ENCODE results near the gene SLC11A2. TPM values are rescaled to one million over a fixed set of nuclear protein-coding genes. Genes with fewer than 3 reads are reported as not detected.

SLC11A2 gene
- total and polyA plus RNA-seq, 2 of the 4 experiments (the other 2 are of a cell fraction), result 28.0 to 45.3 TPM

DNA sequence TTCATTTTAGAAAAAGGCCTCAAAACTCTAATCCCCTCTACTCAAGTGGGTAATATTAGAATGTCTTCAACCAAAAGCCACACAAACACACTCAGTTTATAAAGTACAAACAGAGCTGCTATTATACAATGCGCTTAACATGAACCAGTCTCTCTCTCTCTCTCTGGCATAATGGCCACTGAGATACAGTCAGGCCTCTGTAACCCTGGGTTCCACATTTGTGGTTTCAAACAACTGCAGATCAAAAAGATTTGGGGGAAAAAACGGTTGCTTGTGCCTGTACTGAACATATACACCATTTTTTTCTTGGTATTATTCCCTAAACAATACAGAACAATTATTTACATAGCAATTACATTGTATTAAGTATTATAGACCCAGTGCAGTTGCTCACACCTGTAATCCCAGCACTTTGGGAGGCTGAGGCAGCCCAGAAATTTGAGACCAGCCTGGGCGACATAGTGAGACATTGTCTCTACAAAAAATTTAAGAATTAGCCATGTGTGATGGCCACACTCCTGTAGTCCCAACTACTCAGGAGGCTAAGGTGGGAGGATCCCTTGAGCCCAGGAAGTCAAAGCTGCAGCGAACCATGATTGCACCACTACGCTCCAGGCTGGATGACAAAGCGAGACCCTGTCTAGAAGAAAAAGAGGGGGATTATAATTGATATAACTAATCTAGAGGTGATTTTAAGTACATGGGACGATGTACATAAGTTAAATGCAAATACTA is 5.6 kb downstream of the SLC11A2 start:
- Histone ChIP-seq H3K14ac (replicated peaks; ENCODE audit: low read depth, low read length) (no peak overlapping the region), H3K27me3 (ENCODE audit: control insufficient read depth, insufficient read depth, low read length) (no peaks in the 10 kb centered on the region), H3K9me3 (ENCODE audit: control insufficient read depth, insufficient read depth, low read length) (no peaks in the 10 kb centered on the region), H3K4me3 (ENCODE audit: insufficient read depth, low read depth, low read length) (no peak overlapping the region), H4K8ac (ENCODE audit: low read depth in 2 of 2, low read length in 2 of 2) (no peak overlapping the region), H4K20me1 (ENCODE audit: insufficient read depth, low read length) (peaks cover 29% of the 10 kb centered on the region), H3K4ac (ENCODE audit: low read depth, low read length) (no peak overlapping the region), H2BK120ac (ENCODE audit: low read depth, low read length) (no peak overlapping the region), H3K9ac (ENCODE audit: low read depth, low read length) (no peak overlapping the region), H4K91ac (ENCODE audit: insufficient read depth, low read depth, low read length) (no peak overlapping the region), H2AK5ac (ENCODE audit: low read depth, low read length) (no peak overlapping the region), H2AK9ac (replicated peaks; ENCODE audit: low read depth, low read length, poor library complexity) (no peak overlapping the region), H3K4me2 (ENCODE audit: low read depth, low read length) (no peak overlapping the region), H3K79me1 (ENCODE audit: low read depth in 1 of 2, low read length in 2 of 2) (peaks cover 29 to 62% of the 10 kb centered on the region in 2 experiments), H3K9me1 (ENCODE audit: insufficient read depth, low read length) (peaks cover 2% of the 10 kb centered on the region; the same call in 1 of the 2 replicates), H2BK5ac (ENCODE audit: low read depth, low read length, poor library complexity, severe bottlenecking) (no peak overlapping the region), H3K18ac (ENCODE audit: low read depth, low read length) (no peak overlapping the region), H2BK15ac (ENCODE audit: low read depth, low read length) (no peak overlapping the region), H4K5ac (ENCODE audit: low read depth, low read length) (no peak overlapping the region), H3K23ac (ENCODE audit: low read depth, low read length) (no peak overlapping the region), H2AFZ (replicated peaks; ENCODE audit: low read length, poor library complexity) (no peak overlapping the region), H3K4me1 (ENCODE audit: control insufficient read depth, insufficient read depth, low read length) (peaks cover 3% of the 10 kb centered on the region), H2BK20ac (ENCODE audit: low read depth, low read length) (no peak overlapping the region), H3K27ac (ENCODE audit: insufficient read depth, low read length) (no peak overlapping the region), H3K36me3 (ENCODE audit: control insufficient read depth, insufficient read depth, low read length) (no peaks in the 10 kb centered on the region), H3K56ac (ENCODE audit: extremely low read depth, insufficient read depth, low read length) (no peak overlapping the region)
- no peak for TF ChIP-seq NFE2L2 (IDR thresholded peaks at IDR 0.05; ENCODE audit: low read depth, low read length)
- TF ChIP-seq, protein P1, sequence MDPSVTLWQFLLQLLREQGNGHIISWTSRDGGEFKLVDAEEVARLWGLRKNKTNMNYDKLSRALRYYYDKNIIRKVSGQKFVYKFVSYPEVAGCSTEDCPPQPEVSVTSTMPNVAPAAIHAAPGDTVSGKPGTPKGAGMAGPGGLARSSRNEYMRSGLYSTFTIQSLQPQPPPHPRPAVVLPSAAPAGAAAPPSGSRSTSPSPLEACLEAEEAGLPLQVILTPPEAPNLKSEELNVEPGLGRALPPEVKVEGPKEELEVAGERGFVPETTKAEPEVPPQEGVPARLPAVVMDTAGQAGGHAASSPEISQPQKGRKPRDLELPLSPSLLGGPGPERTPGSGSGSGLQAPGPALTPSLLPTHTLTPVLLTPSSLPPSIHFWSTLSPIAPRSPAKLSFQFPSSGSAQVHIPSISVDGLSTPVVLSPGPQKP (IDR thresholded peaks at IDR 0.05; ENCODE audit: borderline replicate concordance, low read depth, low read length), result no peak
- no peak for TF ChIP-seq RAD21 (IDR thresholded peaks at IDR 0.05; ENCODE audit: low read length)
- TF ChIP-seq CEBPB (IDR thresholded peaks at IDR 0.05; ENCODE audit: low read depth, low read length), result no peak
- TF ChIP-seq CTCF (conservative IDR thresholded peaks at IDR 0.05; ENCODE audit: low read depth, low read length), result no peak
- no peak for TF ChIP-seq RFX5 (IDR thresholded peaks at IDR 0.05; ENCODE audit: low read depth, low read length)
- no peak for TF ChIP-seq MAZ (IDR thresholded peaks at IDR 0.05; ENCODE audit: borderline replicate concordance, low read depth, low read length)
- no peak for TF ChIP-seq MXI1 (IDR thresholded peaks at IDR 0.05; ENCODE audit: borderline replicate concordance, low read depth, low read length)
- no peak for TF ChIP-seq FOS (IDR thresholded peaks at IDR 0.05; ENCODE audit: low read depth, low read length)
- TF ChIP-seq SMC3 (IDR thresholded peaks at IDR 0.05; ENCODE audit: low read depth, low read length), result no peak
- no peak for TF ChIP-seq POLR2A (IDR thresholded peaks at IDR 0.05; ENCODE audit: low read depth, low read length)
- TF ChIP-seq BHLHE40 (IDR thresholded peaks at IDR 0.05; ENCODE audit: low read depth, low read length), result no peak
- no peak for TF ChIP-seq RCOR1 (IDR thresholded peaks at IDR 0.05; ENCODE audit: insufficient replicate concordance, low read length)
- TF ChIP-seq MAFK (IDR thresholded peaks at IDR 0.05; ENCODE audit: low read depth, low read length), result no peak
- no peak for TF ChIP-seq CHD1 (IDR thresholded peaks at IDR 0.05; ENCODE audit: low read depth, low read length)
- no peak for TF ChIP-seq USF2 (IDR thresholded peaks at IDR 0.05; ENCODE audit: low read depth, low read length)
- POLR2A ChIA-PET (ENCODE audit: unreplicated experiment), result no interaction called here
- BruUV-seq (replicated peaks), result no TSS peak
- CTCF ChIA-PET, result interaction anchor here (0.7 kb wide), 1 partner anchor 19 kb away, joined by 3 read pairs; no protein-coding TSS in a partner anchor
- in situ Hi-C loops (cut with MboI; ENCODE audit: low sequenced_read_pairs), result no loop called here
- ATAC-seq (ENCODE audit: low read depth), result no peak
- no CpG with 5 or more reads among the region's 7 CpGs for WGBS, 2 experiments (ENCODE audit: extremely low coverage in 2 of 2, insufficient read length in 1 of 2)
- no peak for DNase-seq
- dilution Hi-C loops (cut with HindIII; ENCODE audit: low sequenced_read_pairs, unreplicated experiment), result no loop called here
- intact Hi-C loops (cut with micrococcal nuclease), result loop anchor here (10.0 kb wide), 1 partner anchor 256 kb away; the partner anchor contains the start of gene ATF1
